Glutamatergic neuron (in vitro differentiated cells): ENCODE measurements around the gene EVPL. TPM values are rescaled to one million over a fixed set of nuclear protein-coding genes. Genes with fewer than 3 reads are reported as not detected.

Experiments used
- DNase-seq: peaks from one replicate; pipeline ENCODE4 v3.0.0; 2022
- H3K27ac Mint-ChIP-seq: one replicate; pipeline ENCODE4 v1.8.0; 2020; ENCODE audit warnings: mild to moderate bottlenecking, mixed read lengths, inconsistent platforms; ENCODE audit not compliant: unreplicated experiment
- H3K27me3 Mint-ChIP-seq: one replicate; pipeline ENCODE4 v1.8.0; 2020; ENCODE audit warnings: mild to moderate bottlenecking, moderate library complexity, mixed read lengths, inconsistent platforms; ENCODE audit not compliant: unreplicated experiment
- H3K36me3 Mint-ChIP-seq: one replicate; pipeline ENCODE4 v1.8.0; 2020; ENCODE audit warnings: mild to moderate bottlenecking, mixed read lengths, inconsistent platforms; ENCODE audit not compliant: unreplicated experiment
- H3K4me1 Mint-ChIP-seq: one replicate; pipeline ENCODE4 v1.8.0; 2020; ENCODE audit warnings: mild to moderate bottlenecking, low read depth, mixed read lengths, inconsistent platforms; ENCODE audit not compliant: unreplicated experiment
- H3K4me3 Mint-ChIP-seq: one replicate; pipeline ENCODE4 v1.8.0; 2020; ENCODE audit warnings: mild to moderate bottlenecking, mixed read lengths, inconsistent platforms; ENCODE audit not compliant: unreplicated experiment
- H3K9me3 Mint-ChIP-seq: one replicate; pipeline ENCODE4 v1.8.0; 2020; ENCODE audit warnings: mild to moderate bottlenecking, moderate library complexity, mixed read lengths, inconsistent platforms; ENCODE audit not compliant: unreplicated experiment
- CTCF ChIP-seq: fragments of 200-600 bp; sonication (generic); IDR thresholded peaks from one replicate; pipeline ENCODE4 v1.5.0; 2021; ENCODE audit not compliant: partially characterized antibody, unreplicated experiment
- total RNA-seq: library from RNA; stranded (reverse); fragmentation: NEBNext Ultra II Directional; extraction: Animal tissue kit (Norgen Biotek cat#: 25700); gene quantifications from one replicate; pipeline ENCODE4 v1.2.1, GENCODE V29; 2021; ENCODE audit not compliant: unreplicated experiment

Gene EVPL
- total RNA-seq, 1 donor from 2014 or later: not detected

DNA sequence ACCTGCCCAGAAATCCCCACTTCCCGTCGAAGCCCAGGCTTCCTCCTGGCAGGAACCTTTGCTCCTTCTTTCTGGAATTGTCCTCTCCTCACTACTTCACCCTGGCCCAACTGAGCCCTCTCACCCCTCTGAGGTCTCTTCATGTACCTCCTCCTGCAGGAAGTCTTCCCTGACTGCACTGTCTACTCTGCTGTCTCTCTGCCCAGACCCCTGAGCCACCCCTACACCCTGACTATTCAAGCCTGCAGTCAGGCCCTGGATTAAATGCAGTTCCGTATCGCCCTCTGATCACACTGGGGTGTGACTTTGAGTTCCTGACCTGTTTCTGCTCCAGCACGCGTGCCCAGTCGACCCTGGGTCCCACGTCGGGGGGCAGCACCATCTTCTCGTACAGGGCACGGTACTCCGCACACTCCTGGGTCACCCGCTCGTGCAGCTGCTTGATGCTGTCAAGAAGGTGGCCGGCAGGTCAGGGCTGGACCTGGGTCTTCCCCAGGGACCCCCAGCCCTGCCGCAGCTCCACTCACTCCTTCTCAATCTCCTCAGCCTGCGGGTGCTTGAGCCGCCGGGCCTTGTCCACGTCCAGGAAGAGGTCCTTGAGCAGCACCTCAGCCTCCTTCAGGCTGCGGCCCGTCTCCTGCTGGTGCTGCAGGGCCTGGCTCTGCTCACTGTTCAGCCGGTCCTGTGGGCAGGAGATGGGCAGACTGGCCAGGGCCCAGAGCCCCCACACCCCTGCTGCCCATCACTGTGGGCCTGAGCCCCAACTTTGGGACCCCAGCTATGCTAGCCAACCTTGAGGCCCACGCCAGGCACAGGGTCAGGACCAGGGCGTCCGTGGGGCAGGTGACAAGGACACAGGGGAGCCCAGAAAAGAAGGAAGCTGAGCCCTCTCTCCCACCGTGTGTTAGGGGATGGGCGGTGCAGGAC lies 3.9 kb downstream of the EVPL start:
- Mint-ChIP-seq H3K27ac (no peak overlapping the region), H3K36me3 (no peaks in the 10 kb centered on the region), H3K9me3 (peaks cover 2% of the 10 kb centered on the region)

DNA sequence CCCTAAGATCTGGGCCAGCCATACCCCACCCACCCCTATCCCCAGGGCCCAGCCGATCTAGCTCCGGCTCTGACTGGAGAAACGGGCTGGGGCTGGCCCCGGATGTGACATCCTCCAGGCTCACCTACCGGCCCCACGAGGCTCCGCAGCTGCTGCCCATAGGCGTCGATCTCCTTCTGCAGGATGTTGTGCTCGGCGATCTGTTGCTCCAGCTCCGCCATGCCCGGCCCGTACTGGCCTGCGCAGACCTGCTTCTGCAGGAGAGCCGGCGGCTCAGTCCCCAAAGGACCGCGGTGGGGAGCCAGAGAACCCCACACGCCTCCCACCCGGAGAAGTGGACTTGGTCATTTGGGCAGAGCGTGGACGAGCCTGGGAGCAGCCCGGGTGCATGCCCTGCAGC lies 4.8 kb downstream of the EVPL start:
- Mint-ChIP-seq H3K9me3 (peaks cover 2% of the 10 kb centered on the region), H3K27me3 (peaks cover 7% of the 10 kb centered on the region), H3K36me3 (no peaks in the 10 kb centered on the region), H3K4me3 (no peak overlapping the region), H3K4me1 (peaks cover 4% of the 10 kb centered on the region), H3K27ac (no peak overlapping the region)
- no peak for TF ChIP-seq CTCF
- no peak for DNase-seq

More for the DNA sequence above, 3.9 kb downstream of the EVPL start:
- peaks cover 4% of the 10 kb centered on the region for H3K4me1 Mint-ChIP-seq
- H3K27me3 Mint-ChIP-seq: peaks cover 7% of the 10 kb centered on the region
- no peak for TF ChIP-seq CTCF
- DNase-seq: no peak
- H3K4me3 Mint-ChIP-seq: no peak overlapping the region

- no peak overlapping the region for H3K4me3 Mint-ChIP-seq
- no peaks in the 10 kb centered on the region for H3K36me3 Mint-ChIP-seq
- no peak overlapping the region for H3K27ac Mint-ChIP-seq
- peaks cover 4% of the 10 kb centered on the region for H3K4me1 Mint-ChIP-seq
- peaks cover 9% of the 10 kb centered on the region for H3K27me3 Mint-ChIP-seq
- H3K9me3 Mint-ChIP-seq: peaks cover 4% of the 10 kb centered on the region
- no peak for DNase-seq
- TF ChIP-seq CTCF: no peak
Measured at GRCh38 chr17:76019833-76020467, 7.2 kb downstream of the EVPL start.

- no peaks in the 10 kb centered on the region for H3K4me1 Mint-ChIP-seq
Measured at GRCh38 chr17:76018801-76019200, 8.3 kb downstream of the EVPL start.

More at GRCh38 chr17:76018801-76019200, 8.3 kb downstream of the EVPL start:
- H3K9me3 Mint-ChIP-seq: peaks cover 4% of the 10 kb centered on the region
- peaks cover 7% of the 10 kb centered on the region for H3K27me3 Mint-ChIP-seq
- H3K4me3 Mint-ChIP-seq: no peak overlapping the region
- TF ChIP-seq CTCF: no peak
- no peak for DNase-seq
- no peak overlapping the region for H3K27ac Mint-ChIP-seq
- no peaks in the 10 kb centered on the region for H3K36me3 Mint-ChIP-seq
